GM23338 (cell line): ENCODE measurements around the gene NKD1. TPM values are rescaled to one million over a fixed set of nuclear protein-coding genes. Genes with fewer than 3 reads are reported as not detected.

Source experiments
- ATAC-seq: fragments of 200-7000 bp; cut with Tn5 transposase; 3 replicates; pipeline ENCODE4 v1.9.1; 2020
- DNase-seq: peaks from one replicate; pipeline ENCODE4 v3.0.0-alpha.2; 2015; ENCODE audit warnings: low spot score
- H2AFZ ChIP-seq: fragments of 200-600 bp; sonication (generic); 2 replicates; pipeline ENCODE4 v1.8.0; 2016; ENCODE audit warnings: antibody characterized with exemption, mild to moderate bottlenecking, moderate library complexity
- H3F3A ChIP-seq: fragments of 200-600 bp; sonication (generic); replicated peaks from 2 replicates; pipeline ENCODE4 v1.8.0; 2017; ENCODE audit warnings: antibody characterized with exemption, mixed run types, low read depth
- H3K27ac ChIP-seq: fragments of 200-600 bp; sonication (generic); 2 replicates; pipeline ENCODE4 v1.6.1; 2016; ENCODE audit warnings: low read depth
- H3K27me3 ChIP-seq: fragments of 200-600 bp; sonication (generic); 2 replicates; pipeline ENCODE4 v1.8.0; 2016; ENCODE audit warnings: mild to moderate bottlenecking, mixed run types, moderate library complexity; ENCODE audit not compliant: insufficient read depth
- H3K36me3 ChIP-seq: fragments of 200-600 bp; sonication (generic); 2 replicates; pipeline ENCODE4 v1.8.0; 2016; ENCODE audit warnings: mild to moderate bottlenecking; ENCODE audit not compliant: insufficient read depth
- H3K4me1 ChIP-seq: fragments of 200-600 bp; sonication (generic); 2 replicates; pipeline ENCODE4 v1.8.0; 2016; ENCODE audit warnings: mild to moderate bottlenecking, moderate library complexity; ENCODE audit not compliant: insufficient read depth
- H3K4me2 ChIP-seq: fragments of 200-600 bp; sonication (generic); 2 replicates; pipeline ENCODE4 v1.7.1; 2017; ENCODE audit warnings: mixed run types
- H3K4me3 ChIP-seq: fragments of 200-600 bp; sonication (generic); 2 replicates; pipeline ENCODE4 v1.6.1; 2016; ENCODE audit warnings: mixed run types
- H3K79me2 ChIP-seq: fragments of 200-600 bp; sonication (generic); replicated peaks from 2 replicates; pipeline ENCODE4 v1.8.0; 2017; ENCODE audit warnings: mild to moderate bottlenecking; ENCODE audit not compliant: insufficient read depth
- H3K9me2 ChIP-seq: fragments of 200-600 bp; sonication (generic); 2 replicates; pipeline ENCODE4 v1.8.0; 2017; ENCODE audit not compliant: insufficient read depth
- H4K20me1 ChIP-seq: fragments of 200-600 bp; sonication (generic); replicated peaks from 2 replicates; pipeline ENCODE4 v1.8.0; 2017; ENCODE audit warnings: mild to moderate bottlenecking; ENCODE audit not compliant: insufficient read depth
- H3K27ac Mint-ChIP-seq: 2 replicates; pipeline ENCODE4 v1.8.0; 2020; ENCODE audit warnings: inconsistent platforms, mild to moderate bottlenecking, moderate library complexity, mixed read lengths
- H3K27me3 Mint-ChIP-seq: 3 replicates; pipeline ENCODE4 v1.8.0; 2022; ENCODE audit warnings: low read depth, mild to moderate bottlenecking, moderate library complexity, mixed read lengths, inconsistent platforms; ENCODE audit not compliant: insufficient read depth, poor library complexity
- H3K36me3 Mint-ChIP-seq: 3 replicates; pipeline ENCODE4 v1.8.0; 2021; ENCODE audit warnings: low read depth, mild to moderate bottlenecking, inconsistent platforms, moderate library complexity, mixed read lengths
- H3K4me1 Mint-ChIP-seq: 3 replicates; pipeline ENCODE4 v1.8.0; 2020; ENCODE audit warnings: mild to moderate bottlenecking, inconsistent platforms, mixed read lengths
- H3K4me3 Mint-ChIP-seq: 3 replicates; pipeline ENCODE4 v1.8.0; 2021; ENCODE audit warnings: moderate library complexity, mild to moderate bottlenecking, inconsistent platforms, mixed read lengths
- H3K9me3 Mint-ChIP-seq: 3 replicates; pipeline ENCODE4 v1.8.0; 2020; ENCODE audit warnings: moderate library complexity, mild to moderate bottlenecking, inconsistent platforms, mixed read lengths
- CREB1 ChIP-seq: fragments of 250-450 bp; sonication (Bioruptor Pico); IDR thresholded peaks from 2 replicates; pipeline ENCODE4 v1.5.0; 2020; ENCODE audit warnings: low read depth, mild to moderate bottlenecking, moderate library complexity
- CTCF ChIP-seq, 2 experiments: fragments of 200-600 bp in 1 of 2; sonication (generic) in 1 of 2; conservative IDR thresholded peaks; 2 replicates each; pipeline versions ENCODE4 v1.5.1 to v1.6.1; 2016 to 2017; ENCODE audit warnings: antibody characterized with exemption in 2 of 2, low read depth in 2 of 2, mild to moderate bottlenecking in 2 of 2, moderate library complexity in 1 of 2
- EZH2 ChIP-seq: fragments of 200-600 bp; sonication (generic); IDR thresholded peaks from one replicate; pipeline ENCODE4 v1.8.0; 2017; ENCODE audit warnings: antibody characterized with exemption, mild to moderate bottlenecking, low read depth; ENCODE audit not compliant: unreplicated experiment
- EZH2phosphoT487 ChIP-seq: fragments of 200-600 bp; sonication (generic); IDR thresholded peaks from one replicate; pipeline ENCODE4 v1.8.1; 2018; ENCODE audit warnings: antibody characterized with exemption; ENCODE audit not compliant: unreplicated experiment
- JUNB ChIP-seq: IDR thresholded peaks from one replicate; pipeline ENCODE4 v1.6.1; 2016; ENCODE audit warnings: antibody characterized with exemption; ENCODE audit not compliant: unreplicated experiment
- NANOG ChIP-seq: IDR thresholded peaks from 2 replicates; pipeline ENCODE4 v1.6.1; 2016; ENCODE audit warnings: antibody characterized with exemption, borderline replicate concordance
- POLR2AphosphoS5 ChIP-seq: IDR thresholded peaks from 2 replicates; pipeline ENCODE4 v1.6.1; 2016; ENCODE audit warnings: antibody characterized with exemption, low read depth
- STAT1 ChIP-seq: IDR thresholded peaks from one replicate; pipeline ENCODE4 v1.6.1; 2016; ENCODE audit warnings: antibody characterized with exemption; ENCODE audit not compliant: unreplicated experiment
- ZNF114 ChIP-seq: fragments of 250-450 bp; sonication (Bioruptor Pico); IDR thresholded peaks from 2 replicates; pipeline ENCODE4 v1.5.0; 2020; ENCODE audit warnings: mild to moderate bottlenecking, moderate library complexity
- ZNF331 ChIP-seq: fragments of 250-450 bp; sonication (Bioruptor Pico); IDR thresholded peaks from 2 replicates; pipeline ENCODE4 v1.5.0; 2020; ENCODE audit warnings: low read depth, mild to moderate bottlenecking, moderate library complexity
- polyA plus RNA-seq: library from polyadenylated mRNA; unstranded; fragments of >200 nt; fragmentation: Nextera tagmentation; extraction: Ambion mirVana; gene quantifications from 2 replicates; pipeline ENCODE4 v1.2.1, GENCODE V29; 2016
- total RNA-seq: library from RNA; depleted of rRNA; stranded (reverse); fragments of >200 nt; shearing (Covaris generic); gene quantifications from 2 replicates; pipeline ENCODE4 v1.2.3, GENCODE V29; 2014
- TF ChIP-seq, protein P1 (sequence below): IDR thresholded peaks from 2 replicates; pipeline ENCODE4 v1.6.1; 2016; ENCODE audit warnings: antibody characterized with exemption
- TF ChIP-seq, protein P2 (sequence below): fragments of 250-450 bp; sonication (Bioruptor Pico); IDR thresholded peaks from 2 replicates; pipeline ENCODE4 v1.5.0; 2020; ENCODE audit warnings: mild to moderate bottlenecking, moderate library complexity
- TF ChIP-seq, protein P3 (sequence below): IDR thresholded peaks from one replicate; pipeline ENCODE4 v1.6.1; 2018; ENCODE audit warnings: antibody characterized with exemption; ENCODE audit not compliant: unreplicated experiment

NKD1 gene
- total and polyA plus RNA-seq, 2 experiments from 2014 or later, result 2.1 to 2.3 TPM

DNA sequence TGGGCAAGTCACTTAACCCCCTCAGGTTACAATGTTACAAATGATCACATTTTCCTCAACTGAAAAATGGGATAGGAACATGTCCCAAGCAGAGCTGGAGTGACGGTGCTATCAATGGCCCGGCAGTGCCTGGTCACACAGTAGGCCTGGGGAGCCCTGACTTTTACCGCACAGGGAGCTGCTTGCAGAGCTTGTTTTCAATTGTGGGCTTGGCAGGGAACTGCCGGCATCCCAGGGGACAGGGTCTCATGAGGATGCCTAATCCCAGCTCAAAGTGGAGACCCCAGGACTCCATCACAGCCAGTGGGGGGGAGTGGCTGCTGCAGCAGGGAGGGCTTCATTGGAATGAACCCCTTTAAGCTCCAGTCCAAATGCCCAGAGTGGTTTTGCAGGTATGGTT is 121.5 kb downstream of the NKD1 start:
- Mint-ChIP-seq H3K27ac (no peak overlapping the region), H3K9me3 (peaks cover 33% of the 10 kb centered on the region), H3K27me3 (peaks cover 5% of the 10 kb centered on the region), H3K36me3 (peaks cover 24% of the 10 kb centered on the region), H3K4me3 (no peak overlapping the region), H3K4me1 (peaks cover 10% of the 10 kb centered on the region)
- TF ChIP-seq ZNF331 (CRISPR knock-in tag), result no peak
- TF ChIP-seq EZH2, result no peak
- no peak for TF ChIP-seq ZNF114 (CRISPR knock-in tag)
- no peak for TF ChIP-seq POLR2AphosphoS5
- TF ChIP-seq, protein P1, sequence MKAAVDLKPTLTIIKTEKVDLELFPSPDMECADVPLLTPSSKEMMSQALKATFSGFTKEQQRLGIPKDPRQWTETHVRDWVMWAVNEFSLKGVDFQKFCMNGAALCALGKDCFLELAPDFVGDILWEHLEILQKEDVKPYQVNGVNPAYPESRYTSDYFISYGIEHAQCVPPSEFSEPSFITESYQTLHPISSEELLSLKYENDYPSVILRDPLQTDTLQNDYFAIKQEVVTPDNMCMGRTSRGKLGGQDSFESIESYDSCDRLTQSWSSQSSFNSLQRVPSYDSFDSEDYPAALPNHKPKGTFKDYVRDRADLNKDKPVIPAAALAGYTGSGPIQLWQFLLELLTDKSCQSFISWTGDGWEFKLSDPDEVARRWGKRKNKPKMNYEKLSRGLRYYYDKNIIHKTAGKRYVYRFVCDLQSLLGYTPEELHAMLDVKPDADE, result no peak
- TF ChIP-seq, protein P2, sequence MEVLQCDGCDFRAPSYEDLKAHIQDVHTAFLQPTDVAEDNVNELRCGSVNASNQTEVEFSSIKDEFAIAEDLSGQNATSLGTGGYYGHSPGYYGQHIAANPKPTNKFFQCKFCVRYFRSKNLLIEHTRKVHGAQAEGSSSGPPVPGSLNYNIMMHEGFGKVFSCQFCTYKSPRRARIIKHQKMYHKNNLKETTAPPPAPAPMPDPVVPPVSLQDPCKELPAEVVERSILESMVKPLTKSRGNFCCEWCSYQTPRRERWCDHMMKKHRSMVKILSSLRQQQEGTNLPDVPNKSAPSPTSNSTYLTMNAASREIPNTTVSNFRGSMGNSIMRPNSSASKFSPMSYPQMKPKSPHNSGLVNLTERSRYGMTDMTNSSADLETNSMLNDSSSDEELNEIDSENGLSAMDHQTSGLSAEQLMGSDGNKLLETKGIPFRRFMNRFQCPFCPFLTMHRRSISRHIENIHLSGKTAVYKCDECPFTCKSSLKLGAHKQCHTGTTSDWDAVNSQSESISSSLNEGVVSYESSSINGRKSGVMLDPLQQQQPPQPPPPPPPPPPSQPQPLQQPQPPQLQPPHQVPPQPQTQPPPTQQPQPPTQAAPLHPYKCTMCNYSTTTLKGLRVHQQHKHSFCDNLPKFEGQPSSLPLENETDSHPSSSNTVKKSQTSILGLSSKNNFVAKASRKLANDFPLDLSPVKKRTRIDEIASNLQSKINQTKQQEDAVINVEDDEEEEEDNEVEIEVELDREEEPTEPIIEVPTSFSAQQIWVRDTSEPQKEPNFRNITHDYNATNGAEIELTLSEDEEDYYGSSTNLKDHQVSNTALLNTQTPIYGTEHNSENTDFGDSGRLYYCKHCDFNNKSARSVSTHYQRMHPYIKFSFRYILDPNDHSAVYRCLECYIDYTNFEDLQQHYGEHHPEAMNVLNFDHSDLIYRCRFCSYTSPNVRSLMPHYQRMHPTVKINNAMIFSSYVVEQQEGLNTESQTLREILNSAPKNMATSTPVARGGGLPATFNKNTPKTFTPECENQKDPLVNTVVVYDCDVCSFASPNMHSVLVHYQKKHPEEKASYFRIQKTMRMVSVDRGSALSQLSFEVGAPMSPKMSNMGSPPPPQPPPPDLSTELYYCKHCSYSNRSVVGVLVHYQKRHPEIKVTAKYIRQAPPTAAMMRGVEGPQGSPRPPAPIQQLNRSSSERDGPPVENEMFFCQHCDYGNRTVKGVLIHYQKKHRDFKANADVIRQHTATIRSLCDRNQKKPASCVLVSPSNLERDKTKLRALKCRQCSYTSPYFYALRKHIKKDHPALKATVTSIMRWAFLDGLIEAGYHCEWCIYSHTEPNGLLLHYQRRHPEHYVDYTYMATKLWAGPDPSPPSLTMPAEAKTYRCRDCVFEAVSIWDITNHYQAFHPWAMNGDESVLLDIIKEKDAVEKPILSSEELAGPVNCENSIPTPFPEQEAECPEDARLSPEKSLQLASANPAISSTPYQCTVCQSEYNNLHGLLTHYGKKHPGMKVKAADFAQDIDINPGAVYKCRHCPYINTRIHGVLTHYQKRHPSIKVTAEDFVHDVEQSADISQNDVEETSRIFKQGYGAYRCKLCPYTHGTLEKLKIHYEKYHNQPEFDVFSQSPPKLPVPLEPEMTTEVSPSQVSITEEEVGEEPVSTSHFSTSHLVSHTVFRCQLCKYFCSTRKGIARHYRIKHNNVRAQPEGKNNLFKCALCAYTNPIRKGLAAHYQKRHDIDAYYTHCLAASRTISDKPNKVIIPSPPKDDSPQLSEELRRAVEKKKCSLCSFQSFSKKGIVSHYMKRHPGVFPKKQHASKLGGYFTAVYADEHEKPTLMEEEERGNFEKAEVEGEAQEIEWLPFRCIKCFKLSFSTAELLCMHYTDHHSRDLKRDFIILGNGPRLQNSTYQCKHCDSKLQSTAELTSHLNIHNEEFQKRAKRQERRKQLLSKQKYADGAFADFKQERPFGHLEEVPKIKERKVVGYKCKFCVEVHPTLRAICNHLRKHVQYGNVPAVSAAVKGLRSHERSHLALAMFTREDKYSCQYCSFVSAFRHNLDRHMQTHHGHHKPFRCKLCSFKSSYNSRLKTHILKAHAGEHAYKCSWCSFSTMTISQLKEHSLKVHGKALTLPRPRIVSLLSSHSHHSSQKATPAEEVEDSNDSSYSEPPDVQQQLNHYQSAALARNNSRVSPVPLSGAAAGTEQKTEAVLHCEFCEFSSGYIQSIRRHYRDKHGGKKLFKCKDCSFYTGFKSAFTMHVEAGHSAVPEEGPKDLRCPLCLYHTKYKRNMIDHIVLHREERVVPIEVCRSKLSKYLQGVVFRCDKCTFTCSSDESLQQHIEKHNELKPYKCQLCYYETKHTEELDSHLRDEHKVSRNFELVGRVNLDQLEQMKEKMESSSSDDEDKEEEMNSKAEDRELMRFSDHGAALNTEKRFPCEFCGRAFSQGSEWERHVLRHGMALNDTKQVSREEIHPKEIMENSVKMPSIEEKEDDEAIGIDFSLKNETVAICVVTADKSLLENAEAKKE (CRISPR knock-in tag), result no peak
- no peak for TF ChIP-seq CREB1 (CRISPR knock-in tag)
- TF ChIP-seq EZH2phosphoT487, result no peak
- TF ChIP-seq JUNB, result no peak
- no peak for TF ChIP-seq STAT1
- no peak for TF ChIP-seq NANOG
- TF ChIP-seq, protein P3, sequence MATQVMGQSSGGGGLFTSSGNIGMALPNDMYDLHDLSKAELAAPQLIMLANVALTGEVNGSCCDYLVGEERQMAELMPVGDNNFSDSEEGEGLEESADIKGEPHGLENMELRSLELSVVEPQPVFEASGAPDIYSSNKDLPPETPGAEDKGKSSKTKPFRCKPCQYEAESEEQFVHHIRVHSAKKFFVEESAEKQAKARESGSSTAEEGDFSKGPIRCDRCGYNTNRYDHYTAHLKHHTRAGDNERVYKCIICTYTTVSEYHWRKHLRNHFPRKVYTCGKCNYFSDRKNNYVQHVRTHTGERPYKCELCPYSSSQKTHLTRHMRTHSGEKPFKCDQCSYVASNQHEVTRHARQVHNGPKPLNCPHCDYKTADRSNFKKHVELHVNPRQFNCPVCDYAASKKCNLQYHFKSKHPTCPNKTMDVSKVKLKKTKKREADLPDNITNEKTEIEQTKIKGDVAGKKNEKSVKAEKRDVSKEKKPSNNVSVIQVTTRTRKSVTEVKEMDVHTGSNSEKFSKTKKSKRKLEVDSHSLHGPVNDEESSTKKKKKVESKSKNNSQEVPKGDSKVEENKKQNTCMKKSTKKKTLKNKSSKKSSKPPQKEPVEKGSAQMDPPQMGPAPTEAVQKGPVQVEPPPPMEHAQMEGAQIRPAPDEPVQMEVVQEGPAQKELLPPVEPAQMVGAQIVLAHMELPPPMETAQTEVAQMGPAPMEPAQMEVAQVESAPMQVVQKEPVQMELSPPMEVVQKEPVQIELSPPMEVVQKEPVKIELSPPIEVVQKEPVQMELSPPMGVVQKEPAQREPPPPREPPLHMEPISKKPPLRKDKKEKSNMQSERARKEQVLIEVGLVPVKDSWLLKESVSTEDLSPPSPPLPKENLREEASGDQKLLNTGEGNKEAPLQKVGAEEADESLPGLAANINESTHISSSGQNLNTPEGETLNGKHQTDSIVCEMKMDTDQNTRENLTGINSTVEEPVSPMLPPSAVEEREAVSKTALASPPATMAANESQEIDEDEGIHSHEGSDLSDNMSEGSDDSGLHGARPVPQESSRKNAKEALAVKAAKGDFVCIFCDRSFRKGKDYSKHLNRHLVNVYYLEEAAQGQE, result no peak
- TF ChIP-seq CTCF (conservative IDR thresholded peaks at IDR 0.05; ENCODE audit: low read depth in 2 of 2), result no peak
- Histone ChIP-seq H3K27ac (no peak overlapping the region), H2AFZ (no peak overlapping the region), H3F3A (no peaks in the 10 kb centered on the region), H3K4me2 (no peak overlapping the region), H3K4me1 (no peaks in the 10 kb centered on the region), H3K79me2 (no peaks in the 10 kb centered on the region), H3K9me2 (no peaks in the 10 kb centered on the region), H3K4me3 (no peak overlapping the region), H3K36me3 (no peaks in the 10 kb centered on the region), H4K20me1 (no peaks in the 10 kb centered on the region), H3K27me3 (peaks cover 7% of the 10 kb centered on the region; the same call in 1 of the 2 replicates)
- no peak for ATAC-seq
- DNase-seq, result no peak
